ENCODE data around the gene PALD1. TPM values are rescaled to one million over a fixed set of nuclear protein-coding genes. Genes with fewer than 3 reads are reported as not detected.
"Not testable (repeated sequence)": the region's sequence is repeated elsewhere in the genome, so short reads cannot be mapped to it uniquely, and the experiment has no call there.

The PALD1 gene
- polyA plus RNA-seq, 1 experiment, result 0.17 TPM

GRCh38 chr10:70613941-70614340 is 135.4 kb downstream of the PALD1 start:
- no peak for DNase-seq (ENCODE audit: low read depth, low spot score)
- H3K4me3 ChIP-seq (ENCODE audit: low read depth, low read length), result no peak overlapping the region
- H3K27me3 ChIP-seq (ENCODE audit: control insufficient read depth, insufficient read depth, low read length), result peaks cover 7% of the 10 kb centered on the region
- ChIA-PET CTCF (interaction anchor here (1.1 kb wide), 1 partner anchor 145 kb away, joined by 3 read pairs; no protein-coding TSS in a partner anchor), POLR2A (no interaction called here)
- no peak overlapping the region for H3K27ac ChIP-seq (ENCODE audit: low read depth, low read length)
- no peaks in the 10 kb centered on the region for H3K9me3 ChIP-seq (ENCODE audit: control insufficient read depth, insufficient read depth, low read length)
- TF ChIP-seq CTCF (IDR thresholded peaks at IDR 0.05; ENCODE audit: low read depth, low read length), result no peak

- CTCF ChIA-PET, result interaction anchor here (1.1 kb wide), 1 partner anchor 144 kb away, joined by 3 read pairs; no protein-coding TSS in a partner anchor
- not testable (repeated sequence) for DNase-seq (ENCODE audit: low read depth, low spot score)
These were observed 135.8 kb downstream of the PALD1 start for GRCh38 chr10:70614364-70614763.

GRCh38 chr10:70615211-70615610 is 136.6 kb downstream of the PALD1 start:
- no peak for TF ChIP-seq CTCF (IDR thresholded peaks at IDR 0.05; ENCODE audit: low read depth, low read length)
- Histone ChIP-seq H3K4me3 (ENCODE audit: low read depth, low read length) (no peak overlapping the region), H3K9me3 (ENCODE audit: control insufficient read depth, insufficient read depth, low read length) (peaks cover under 1% of the 10 kb centered on the region; the same call in 1 of the 2 replicates), H3K27ac (ENCODE audit: low read depth, low read length) (no peak overlapping the region), H3K27me3 (ENCODE audit: control insufficient read depth, insufficient read depth, low read length) (peaks cover 6% of the 10 kb centered on the region)
- DNase-seq (ENCODE audit: low read depth, low spot score), result no peak
- ChIA-PET POLR2A (no interaction called here), CTCF (interaction anchor here (1.1 to 1.5 kb wide), 2 partner anchors 65 to 144 kb away, joined by 3 to 5 read pairs; no protein-coding TSS in a partner anchor)

More at GRCh38 chr10:70614364-70614763, 135.8 kb downstream of the PALD1 start:
- POLR2A ChIA-PET; H3K9me3 ChIP-seq (ENCODE audit: control insufficient read depth, insufficient read depth, low read length); H3K27me3 ChIP-seq (ENCODE audit: control insufficient read depth, insufficient read depth, low read length); H3K4me3 ChIP-seq (ENCODE audit: low read depth, low read length); H3K27ac ChIP-seq (ENCODE audit: low read depth, low read length): not testable (repeated sequence)

GRCh38 chr10:70615784-70616522 is 137.4 kb downstream of the PALD1 start:
- ChIA-PET CTCF (interaction anchor here (1.1 to 1.5 kb wide), 2 partner anchors 66 to 143 kb away, joined by 3 to 5 read pairs; no protein-coding TSS in a partner anchor), POLR2A (no interaction called here)
- TF ChIP-seq CTCF (IDR thresholded peaks at IDR 0.05; ENCODE audit: low read depth, low read length), result no peak
- peaks cover 5% of the 10 kb centered on the region for H3K27me3 ChIP-seq (ENCODE audit: control insufficient read depth, insufficient read depth, low read length)
- H3K9me3 ChIP-seq (ENCODE audit: control insufficient read depth, insufficient read depth, low read length), result peaks cover 6% of the 10 kb centered on the region; the same call in 1 of the 2 replicates
- DNase-seq (ENCODE audit: low read depth, low spot score), result no peak
- no peak overlapping the region for H3K27ac ChIP-seq (ENCODE audit: low read depth, low read length)
- no peak overlapping the region for H3K4me3 ChIP-seq (ENCODE audit: low read depth, low read length)

- TF ChIP-seq CTCF (IDR thresholded peaks at IDR 0.05; ENCODE audit: low read depth, low read length), result no peak
- Histone ChIP-seq H3K27me3 (ENCODE audit: control insufficient read depth, insufficient read depth, low read length) (peaks cover 5% of the 10 kb centered on the region), H3K4me3 (ENCODE audit: low read depth, low read length) (no peak overlapping the region), H3K9me3 (ENCODE audit: control insufficient read depth, insufficient read depth, low read length) (peaks cover 6% of the 10 kb centered on the region; the same call in 1 of the 2 replicates), H3K27ac (ENCODE audit: low read depth, low read length) (no peak overlapping the region)
- ChIA-PET CTCF (interaction anchor here (1.5 kb wide), 1 partner anchor 67 kb away, joined by 5 read pairs; no protein-coding TSS in a partner anchor), POLR2A (no interaction called here)
- DNase-seq (ENCODE audit: low read depth, low spot score), result no peak
These were observed 138.2 kb downstream of the PALD1 start for GRCh38 chr10:70616761-70617160.

Other genes starting within 250 kb of the PALD1 start
- 148 and 227 TPM in 2 replicates for gene PPA1, start 245.3 kb upstream of the PALD1 start, polyA plus RNA-seq (2011; rRNA removed)
- 0.01 TPM in 1 of 2 replicates, not detected in the other for gene NPFFR1, start 194.8 kb upstream of the PALD1 start, polyA plus RNA-seq (2011; rRNA removed)
- gene LRRC20, start 96.1 kb upstream of the PALD1 start, polyA plus RNA-seq (2011; rRNA removed), result 12.3 and 13.8 TPM in 2 replicates
- 27.3 and 31.2 TPM in 2 replicates for gene EIF4EBP2, start 74.6 kb upstream of the PALD1 start, polyA plus RNA-seq (2011; rRNA removed)
- not detected in 2 replicates for gene NODAL, start 37.1 kb upstream of the PALD1 start, polyA plus RNA-seq (2011; rRNA removed)
- gene PRF1, start 124.0 kb downstream of the PALD1 start, polyA plus RNA-seq (2011; rRNA removed), result not detected in 2 replicates
- gene ADAMTS14, start 193.7 kb downstream of the PALD1 start, polyA plus RNA-seq (2011; rRNA removed), result 2.9 and 4.6 TPM in 2 replicates

Measured in AG04450 (cell line).